ENCODE results near the gene RAPH1.

DNA sequence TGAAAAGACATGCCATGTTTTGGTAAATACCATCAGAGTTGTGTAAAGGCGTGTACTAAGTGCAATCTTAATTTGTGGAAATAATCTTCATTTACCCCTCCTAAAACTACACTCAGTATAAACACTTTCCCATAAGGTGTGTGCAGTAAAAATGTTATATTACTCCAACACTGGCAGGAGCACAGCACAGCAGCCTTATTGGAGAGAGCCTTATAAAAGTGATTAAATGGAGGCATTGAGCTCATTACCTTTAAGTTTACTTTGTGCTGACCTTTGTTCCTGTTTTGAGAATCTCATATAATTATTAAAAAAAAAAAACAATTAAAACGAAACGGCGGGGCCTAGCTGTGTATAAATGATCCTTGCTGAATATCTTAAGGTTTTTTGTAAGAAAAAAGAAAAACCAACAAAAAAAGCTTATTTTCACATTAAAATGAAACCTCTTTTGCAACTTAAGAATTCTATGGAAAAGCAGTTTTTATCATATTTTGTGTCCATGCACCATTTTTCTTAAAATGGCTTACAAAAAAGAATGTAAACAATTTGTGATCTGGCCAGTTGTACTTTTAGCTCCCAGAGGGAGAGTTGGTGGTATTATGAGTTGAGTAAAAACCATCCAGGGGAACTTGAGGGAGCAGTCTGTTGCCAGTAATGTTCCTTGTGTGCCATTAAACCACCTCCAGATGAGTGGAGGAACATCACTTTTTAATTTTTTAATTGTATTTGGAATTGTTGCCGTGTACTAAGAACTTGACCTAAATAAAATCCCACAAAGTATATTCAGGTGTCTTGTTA lies 103.5 kb downstream of the RAPH1 start:
- TF ChIP-seq, protein P1, sequence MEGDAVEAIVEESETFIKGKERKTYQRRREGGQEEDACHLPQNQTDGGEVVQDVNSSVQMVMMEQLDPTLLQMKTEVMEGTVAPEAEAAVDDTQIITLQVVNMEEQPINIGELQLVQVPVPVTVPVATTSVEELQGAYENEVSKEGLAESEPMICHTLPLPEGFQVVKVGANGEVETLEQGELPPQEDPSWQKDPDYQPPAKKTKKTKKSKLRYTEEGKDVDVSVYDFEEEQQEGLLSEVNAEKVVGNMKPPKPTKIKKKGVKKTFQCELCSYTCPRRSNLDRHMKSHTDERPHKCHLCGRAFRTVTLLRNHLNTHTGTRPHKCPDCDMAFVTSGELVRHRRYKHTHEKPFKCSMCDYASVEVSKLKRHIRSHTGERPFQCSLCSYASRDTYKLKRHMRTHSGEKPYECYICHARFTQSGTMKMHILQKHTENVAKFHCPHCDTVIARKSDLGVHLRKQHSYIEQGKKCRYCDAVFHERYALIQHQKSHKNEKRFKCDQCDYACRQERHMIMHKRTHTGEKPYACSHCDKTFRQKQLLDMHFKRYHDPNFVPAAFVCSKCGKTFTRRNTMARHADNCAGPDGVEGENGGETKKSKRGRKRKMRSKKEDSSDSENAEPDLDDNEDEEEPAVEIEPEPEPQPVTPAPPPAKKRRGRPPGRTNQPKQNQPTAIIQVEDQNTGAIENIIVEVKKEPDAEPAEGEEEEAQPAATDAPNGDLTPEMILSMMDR (IDR thresholded peaks at IDR 0.05), result no peak
- no peak for TF ChIP-seq ZFX (IDR thresholded peaks at IDR 0.05; ENCODE audit: borderline replicate concordance)

Data from 22Rv1 (cell line).